ENCODE data around the gene SCYGR3.

DNA sequence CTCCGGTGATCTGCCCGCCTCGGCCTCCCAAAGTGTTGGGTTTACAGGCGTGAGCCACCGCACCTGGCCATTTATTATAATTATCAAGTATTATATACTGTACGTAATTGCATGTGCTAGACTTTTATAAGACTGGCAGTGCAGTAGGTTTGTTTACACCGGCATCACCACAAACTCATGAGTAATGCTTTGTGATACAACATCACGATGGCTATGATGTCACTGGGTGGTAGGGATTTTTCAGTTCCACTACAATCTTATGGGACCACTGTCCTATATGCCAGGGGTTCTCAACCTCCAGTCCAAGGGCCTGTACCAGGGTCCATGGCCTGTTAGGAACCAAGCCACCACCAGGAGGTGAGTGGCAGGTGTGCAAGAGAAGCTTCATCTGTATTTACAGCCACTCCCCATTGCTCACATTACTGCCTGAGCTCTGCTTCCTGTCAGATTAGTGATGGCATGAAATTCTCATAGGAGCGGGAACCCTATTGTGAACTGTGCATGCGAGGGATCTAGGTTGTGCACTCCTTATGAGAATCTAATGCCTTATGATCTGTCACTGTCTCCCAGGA, 12.0 kb upstream of the SCYGR3 start:
- TF ChIP-seq, protein P1, sequence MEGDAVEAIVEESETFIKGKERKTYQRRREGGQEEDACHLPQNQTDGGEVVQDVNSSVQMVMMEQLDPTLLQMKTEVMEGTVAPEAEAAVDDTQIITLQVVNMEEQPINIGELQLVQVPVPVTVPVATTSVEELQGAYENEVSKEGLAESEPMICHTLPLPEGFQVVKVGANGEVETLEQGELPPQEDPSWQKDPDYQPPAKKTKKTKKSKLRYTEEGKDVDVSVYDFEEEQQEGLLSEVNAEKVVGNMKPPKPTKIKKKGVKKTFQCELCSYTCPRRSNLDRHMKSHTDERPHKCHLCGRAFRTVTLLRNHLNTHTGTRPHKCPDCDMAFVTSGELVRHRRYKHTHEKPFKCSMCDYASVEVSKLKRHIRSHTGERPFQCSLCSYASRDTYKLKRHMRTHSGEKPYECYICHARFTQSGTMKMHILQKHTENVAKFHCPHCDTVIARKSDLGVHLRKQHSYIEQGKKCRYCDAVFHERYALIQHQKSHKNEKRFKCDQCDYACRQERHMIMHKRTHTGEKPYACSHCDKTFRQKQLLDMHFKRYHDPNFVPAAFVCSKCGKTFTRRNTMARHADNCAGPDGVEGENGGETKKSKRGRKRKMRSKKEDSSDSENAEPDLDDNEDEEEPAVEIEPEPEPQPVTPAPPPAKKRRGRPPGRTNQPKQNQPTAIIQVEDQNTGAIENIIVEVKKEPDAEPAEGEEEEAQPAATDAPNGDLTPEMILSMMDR (IDR thresholded peaks at IDR 0.05) = no peak
- TF ChIP-seq ZFX (IDR thresholded peaks at IDR 0.05; ENCODE audit: borderline replicate concordance) = no peak
